GM13977 (cell line): ENCODE results near the gene CNN3.

Experiments
- DNase-seq: peaks from one replicate; pipeline ENCODE4 v3.0.0; 2012; ENCODE audit warnings: low spot score
- in situ Hi-C: fragments of 300-500 bp; cut with MboI; formaldehyde crosslinking; loops from one replicate; pipeline ENCODE4 v1.12.0; 2022; ENCODE audit warnings: low sequenced_read_pairs, low pct_unique_long_range_greater_than_20kb, mixed read lengths, inconsistent platforms; ENCODE audit not compliant: unreplicated experiment
- TF ChIP-seq, protein P1 (sequence below): IDR thresholded peaks from 2 replicates; pipeline ENCODE4 v1.5.1; 2012; ENCODE audit warnings: mild to moderate bottlenecking, control low read depth; ENCODE audit not compliant: insufficient read depth; ENCODE audit errors: extremely low read depth, missing control alignments

Gene CNN3

GRCh38 chr1:94926915-94927404 lies at the start of gene CNN3:
Gene CNN3, minus strand, starts transcription at chr1:94927110. Its CDS starts 216 bp downstream, at chr1:94926894.
- in situ Hi-C loops, result no loop called here
- DNase-seq, result peak; percentile 94
- TF ChIP-seq, protein P1, sequence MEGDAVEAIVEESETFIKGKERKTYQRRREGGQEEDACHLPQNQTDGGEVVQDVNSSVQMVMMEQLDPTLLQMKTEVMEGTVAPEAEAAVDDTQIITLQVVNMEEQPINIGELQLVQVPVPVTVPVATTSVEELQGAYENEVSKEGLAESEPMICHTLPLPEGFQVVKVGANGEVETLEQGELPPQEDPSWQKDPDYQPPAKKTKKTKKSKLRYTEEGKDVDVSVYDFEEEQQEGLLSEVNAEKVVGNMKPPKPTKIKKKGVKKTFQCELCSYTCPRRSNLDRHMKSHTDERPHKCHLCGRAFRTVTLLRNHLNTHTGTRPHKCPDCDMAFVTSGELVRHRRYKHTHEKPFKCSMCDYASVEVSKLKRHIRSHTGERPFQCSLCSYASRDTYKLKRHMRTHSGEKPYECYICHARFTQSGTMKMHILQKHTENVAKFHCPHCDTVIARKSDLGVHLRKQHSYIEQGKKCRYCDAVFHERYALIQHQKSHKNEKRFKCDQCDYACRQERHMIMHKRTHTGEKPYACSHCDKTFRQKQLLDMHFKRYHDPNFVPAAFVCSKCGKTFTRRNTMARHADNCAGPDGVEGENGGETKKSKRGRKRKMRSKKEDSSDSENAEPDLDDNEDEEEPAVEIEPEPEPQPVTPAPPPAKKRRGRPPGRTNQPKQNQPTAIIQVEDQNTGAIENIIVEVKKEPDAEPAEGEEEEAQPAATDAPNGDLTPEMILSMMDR, result no peak

DNA sequence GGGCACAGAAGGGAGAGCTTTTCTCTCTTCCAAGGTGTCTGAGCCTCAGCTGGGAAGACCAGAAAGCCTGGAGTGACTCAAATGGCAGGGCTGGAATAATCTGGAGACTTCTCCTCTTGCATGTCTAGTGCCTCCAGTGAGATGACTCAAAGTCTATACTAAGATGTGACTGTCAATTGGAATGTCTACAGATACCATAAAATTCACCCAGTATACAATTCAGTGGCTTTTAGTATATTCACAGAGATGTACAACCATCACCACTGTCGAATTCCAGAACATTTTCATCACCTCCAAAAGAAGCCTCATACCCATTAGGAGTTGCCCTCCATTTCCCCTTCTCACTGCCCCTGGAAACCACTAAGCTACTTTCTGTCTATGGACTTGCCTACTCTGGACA lies 47.9 kb upstream of the CNN3 start:
- no peak for DNase-seq
- TF ChIP-seq, protein P1, result no peak
- in situ Hi-C loops, result no loop called here

DNA sequence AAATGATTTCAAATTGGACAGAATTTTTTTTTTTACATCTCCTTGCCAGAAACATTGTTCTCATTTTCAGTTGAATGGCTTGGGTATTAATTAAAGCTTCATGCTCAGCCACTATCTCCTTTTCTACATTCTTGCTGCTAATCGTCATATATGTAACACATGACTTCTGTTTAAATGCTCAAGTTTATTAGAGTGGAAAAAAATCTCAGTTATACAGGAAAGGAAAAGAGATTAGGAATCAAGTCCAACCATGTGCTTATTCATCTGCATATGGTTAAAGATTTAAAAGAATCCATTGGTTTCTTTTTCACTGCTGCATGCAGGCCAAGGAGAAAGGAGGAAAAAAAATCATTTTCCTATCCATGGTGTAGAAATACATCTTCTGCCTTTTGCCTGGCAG lies 47.3 kb upstream of the CNN3 start:
- in situ Hi-C loops, result no loop called here
- TF ChIP-seq, protein P1, result no peak
- DNase-seq, result no peak

- DNase-seq, result no peak
- in situ Hi-C loops, result no loop called here
Measured at GRCh38 chr1:94973309-94973922, 46.5 kb upstream of the CNN3 start.

GRCh38 chr1:94971491-94971924 lies 44.6 kb upstream of the CNN3 start:
- DNase-seq, result no peak
- TF ChIP-seq, protein P1, result no peak
- in situ Hi-C loops, result no loop called here

More at GRCh38 chr1:94973309-94973922, 46.5 kb upstream of the CNN3 start:
- TF ChIP-seq, protein P1, result no peak

- DNase-seq, result no peak
- TF ChIP-seq, protein P1, result no peak
- in situ Hi-C loops, result no loop called here
Measured at GRCh38 chr1:94970783-94971182, 43.9 kb upstream of the CNN3 start.
